ENCODE measurements around the gene PCSK6. TPM values are rescaled to one million over a fixed set of nuclear protein-coding genes. Genes with fewer than 3 reads are reported as not detected.

Gene PCSK6
- total RNA-seq, 1 donor from 2014 or later, result 1.3 TPM

DNA sequence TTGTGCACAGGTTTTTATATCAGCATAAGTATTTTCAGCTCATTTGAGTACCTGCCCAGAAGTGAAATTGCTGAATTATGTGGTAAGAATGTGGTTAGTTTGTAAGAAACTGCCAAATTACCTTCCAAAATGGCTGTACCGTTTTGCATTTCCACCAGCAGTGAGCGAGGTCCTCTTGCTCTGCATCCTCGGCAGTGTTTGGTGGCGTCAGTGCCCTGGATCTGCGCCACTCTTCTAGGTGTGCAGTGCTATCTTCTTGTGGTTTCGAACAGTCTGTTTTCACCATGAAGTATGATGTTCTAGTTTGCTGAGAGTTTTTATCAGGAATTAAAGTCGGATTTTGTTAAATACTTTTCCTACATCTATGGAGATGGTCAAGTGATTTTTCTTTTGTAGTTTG lies 24.8 kb upstream of the PCSK6 start:
- H3K36me3 ChIP-seq (ENCODE audit: insufficient read depth, low read length), result no peaks in the 10 kb centered on the region
- H3K27ac ChIP-seq (ENCODE audit: low read depth, low read length), result no peak overlapping the region
- H2AFZ ChIP-seq (ENCODE audit: low read depth, low read length), result no peak overlapping the region
- no peak for TF ChIP-seq EZH2 (IDR thresholded peaks at IDR 0.05; ENCODE audit: insufficient read depth, low read length)
- TF ChIP-seq, protein P1, sequence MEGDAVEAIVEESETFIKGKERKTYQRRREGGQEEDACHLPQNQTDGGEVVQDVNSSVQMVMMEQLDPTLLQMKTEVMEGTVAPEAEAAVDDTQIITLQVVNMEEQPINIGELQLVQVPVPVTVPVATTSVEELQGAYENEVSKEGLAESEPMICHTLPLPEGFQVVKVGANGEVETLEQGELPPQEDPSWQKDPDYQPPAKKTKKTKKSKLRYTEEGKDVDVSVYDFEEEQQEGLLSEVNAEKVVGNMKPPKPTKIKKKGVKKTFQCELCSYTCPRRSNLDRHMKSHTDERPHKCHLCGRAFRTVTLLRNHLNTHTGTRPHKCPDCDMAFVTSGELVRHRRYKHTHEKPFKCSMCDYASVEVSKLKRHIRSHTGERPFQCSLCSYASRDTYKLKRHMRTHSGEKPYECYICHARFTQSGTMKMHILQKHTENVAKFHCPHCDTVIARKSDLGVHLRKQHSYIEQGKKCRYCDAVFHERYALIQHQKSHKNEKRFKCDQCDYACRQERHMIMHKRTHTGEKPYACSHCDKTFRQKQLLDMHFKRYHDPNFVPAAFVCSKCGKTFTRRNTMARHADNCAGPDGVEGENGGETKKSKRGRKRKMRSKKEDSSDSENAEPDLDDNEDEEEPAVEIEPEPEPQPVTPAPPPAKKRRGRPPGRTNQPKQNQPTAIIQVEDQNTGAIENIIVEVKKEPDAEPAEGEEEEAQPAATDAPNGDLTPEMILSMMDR (IDR thresholded peaks at IDR 0.05; ENCODE audit: insufficient read depth, low read depth, low read length), result no peak
- Mint-ChIP-seq H3K4me3 (ENCODE audit: unreplicated experiment) (no peak overlapping the region), H3K9me3 (ENCODE audit: unreplicated experiment) (peaks cover 18% of the 10 kb centered on the region), H3K4me1 (ENCODE audit: low read depth, unreplicated experiment) (no peaks in the 10 kb centered on the region), H3K27me3 (ENCODE audit: low read depth, unreplicated experiment) (no peaks in the 10 kb centered on the region), H3K27ac (ENCODE audit: unreplicated experiment) (no peak overlapping the region), H3K36me3 (ENCODE audit: low read depth, unreplicated experiment) (no peaks in the 10 kb centered on the region)
- no peaks in the 10 kb centered on the region for H4K20me1 ChIP-seq (ENCODE audit: insufficient read depth, low read length)
- no peak overlapping the region for H3K9ac ChIP-seq (ENCODE audit: low read length)
- H3K9me3 ChIP-seq (ENCODE audit: insufficient read depth, low read depth, low read length), result peaks cover 7% of the 10 kb centered on the region
- H3K4me2 ChIP-seq (ENCODE audit: low read length), result no peak overlapping the region
- H3K79me2 ChIP-seq (ENCODE audit: insufficient read depth, low read length), result no peaks in the 10 kb centered on the region
- DNase-seq (ENCODE audit: low read depth), result no peak
- H3K4me3 ChIP-seq (ENCODE audit: insufficient read depth, low read depth, low read length), result no peak overlapping the region
- H3K4me1 ChIP-seq (ENCODE audit: insufficient read depth, low read length), result no peaks in the 10 kb centered on the region
- no peaks in the 10 kb centered on the region for H3K27me3 ChIP-seq (ENCODE audit: insufficient read depth, low read length)
- FAIRE-seq, result no peak

DNA sequence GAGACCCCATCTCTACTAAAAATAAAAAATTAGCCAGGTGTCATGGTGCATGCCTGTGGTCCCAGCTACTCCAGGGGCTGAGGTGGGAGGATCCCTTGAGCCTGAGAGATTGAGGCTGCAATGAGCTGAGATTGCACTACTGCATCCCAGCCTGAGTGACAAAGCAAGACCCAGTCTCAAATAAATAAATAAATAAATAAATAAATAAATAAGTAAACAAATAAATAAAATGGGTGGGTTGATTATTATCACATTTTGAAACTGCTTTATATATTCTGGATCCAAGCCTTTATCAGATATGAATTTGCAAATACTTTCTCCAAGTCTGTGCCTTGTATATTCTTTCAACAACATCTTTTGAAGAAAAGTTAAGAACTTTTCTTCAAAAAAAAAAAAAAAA lies 22.2 kb upstream of the PCSK6 start:
- Mint-ChIP-seq H3K4me3 (ENCODE audit: unreplicated experiment) (no peak overlapping the region), H3K4me1 (ENCODE audit: low read depth, unreplicated experiment) (no peaks in the 10 kb centered on the region), H3K36me3 (ENCODE audit: low read depth, unreplicated experiment) (no peaks in the 10 kb centered on the region), H3K9me3 (ENCODE audit: unreplicated experiment) (peaks cover 9% of the 10 kb centered on the region), H3K27me3 (ENCODE audit: low read depth, unreplicated experiment) (no peaks in the 10 kb centered on the region), H3K27ac (ENCODE audit: unreplicated experiment) (no peak overlapping the region)
- FAIRE-seq (no peak), DNase-seq (ENCODE audit: low read depth) (no peak)
- Histone ChIP-seq H3K27ac (ENCODE audit: low read depth, low read length) (no peak overlapping the region), H2AFZ (ENCODE audit: low read depth, low read length) (no peak overlapping the region), H3K4me3 (ENCODE audit: insufficient read depth, low read depth, low read length) (no peak overlapping the region), H3K36me3 (ENCODE audit: insufficient read depth, low read length) (no peaks in the 10 kb centered on the region), H3K4me1 (ENCODE audit: insufficient read depth, low read length) (no peaks in the 10 kb centered on the region), H3K79me2 (ENCODE audit: insufficient read depth, low read length) (no peaks in the 10 kb centered on the region), H3K4me2 (ENCODE audit: low read length) (no peak overlapping the region), H3K9ac (ENCODE audit: low read length) (no peak overlapping the region), H3K9me3 (ENCODE audit: insufficient read depth, low read depth, low read length) (peaks cover 3% of the 10 kb centered on the region), H3K27me3 (ENCODE audit: insufficient read depth, low read length) (peaks cover 3% of the 10 kb centered on the region), H4K20me1 (ENCODE audit: insufficient read depth, low read length) (no peaks in the 10 kb centered on the region)
- TF ChIP-seq, protein P1 (IDR thresholded peaks at IDR 0.05; ENCODE audit: insufficient read depth, low read depth, low read length), result no peak
- TF ChIP-seq EZH2 (IDR thresholded peaks at IDR 0.05; ENCODE audit: insufficient read depth, low read length), result no peak

DNA sequence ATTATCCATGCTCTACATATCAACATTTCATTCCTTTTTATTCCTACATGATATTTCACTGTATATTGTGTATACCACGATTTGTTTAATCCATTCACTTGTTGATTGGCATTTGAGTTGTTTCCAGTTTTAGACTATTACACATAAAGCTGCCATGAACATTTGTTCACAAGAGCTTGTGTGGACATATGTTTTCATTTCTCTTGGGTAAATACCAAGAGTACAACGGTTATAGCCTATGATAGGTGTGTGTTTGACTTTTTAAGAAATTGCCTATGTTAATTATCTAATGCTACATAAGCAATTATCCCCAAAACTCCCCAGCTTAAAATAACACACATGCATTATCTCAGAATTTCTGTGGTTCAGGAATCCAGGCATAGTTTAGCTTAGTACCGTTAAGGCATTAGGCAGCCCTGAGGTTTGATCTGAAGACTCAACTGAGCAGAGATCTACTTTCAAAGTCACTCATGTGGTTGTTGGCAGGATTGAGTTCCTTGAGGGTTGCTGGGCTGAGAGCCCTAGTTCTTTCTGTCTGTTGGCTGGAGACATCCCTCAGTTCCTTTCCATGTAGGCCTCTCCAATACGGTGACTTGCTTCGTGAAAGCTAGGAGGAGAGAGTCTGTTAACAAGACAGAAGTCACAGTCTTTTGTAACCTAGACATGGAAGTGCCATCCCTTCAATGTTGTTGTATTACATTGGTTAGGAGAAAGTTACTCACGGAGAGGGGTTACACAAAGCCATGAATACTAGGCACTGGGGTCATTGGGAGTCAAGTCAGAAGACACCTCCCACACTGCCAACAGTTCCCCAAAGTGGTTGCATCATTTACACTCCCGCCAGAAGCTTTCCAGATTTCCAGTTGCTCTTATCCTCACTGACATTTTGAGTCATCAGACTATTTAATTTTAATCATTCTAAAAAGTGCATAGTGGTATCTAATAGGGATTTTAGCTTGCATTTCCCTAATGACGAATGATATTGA lies 21.0 kb upstream of the PCSK6 start:
- peaks cover 3% of the 10 kb centered on the region for H3K9me3 ChIP-seq (ENCODE audit: insufficient read depth, low read depth, low read length)
- DNase-seq (ENCODE audit: low read depth), result no peak

More for the DNA sequence above, 21.0 kb upstream of the PCSK6 start:
- Histone ChIP-seq H3K4me1 (ENCODE audit: insufficient read depth, low read length) (no peaks in the 10 kb centered on the region), H3K4me3 (ENCODE audit: insufficient read depth, low read depth, low read length) (no peak overlapping the region), H2AFZ (ENCODE audit: low read depth, low read length) (no peak overlapping the region), H3K9ac (ENCODE audit: low read length) (no peak overlapping the region), H3K36me3 (ENCODE audit: insufficient read depth, low read length) (no peaks in the 10 kb centered on the region), H4K20me1 (ENCODE audit: insufficient read depth, low read length) (no peaks in the 10 kb centered on the region), H3K27ac (ENCODE audit: low read depth, low read length) (no peak overlapping the region), H3K4me2 (ENCODE audit: low read length) (no peak overlapping the region), H3K79me2 (ENCODE audit: insufficient read depth, low read length) (no peaks in the 10 kb centered on the region), H3K27me3 (ENCODE audit: insufficient read depth, low read length) (peaks cover 3% of the 10 kb centered on the region)
- Mint-ChIP-seq H3K9me3 (ENCODE audit: unreplicated experiment) (peaks cover 3% of the 10 kb centered on the region), H3K4me1 (ENCODE audit: low read depth, unreplicated experiment) (no peaks in the 10 kb centered on the region), H3K36me3 (ENCODE audit: low read depth, unreplicated experiment) (no peaks in the 10 kb centered on the region), H3K27ac (ENCODE audit: unreplicated experiment) (no peak overlapping the region), H3K27me3 (ENCODE audit: low read depth, unreplicated experiment) (no peaks in the 10 kb centered on the region), H3K4me3 (ENCODE audit: unreplicated experiment) (no peak overlapping the region)
- no peak for TF ChIP-seq EZH2 (IDR thresholded peaks at IDR 0.05; ENCODE audit: insufficient read depth, low read length)
- TF ChIP-seq, protein P1 (IDR thresholded peaks at IDR 0.05; ENCODE audit: insufficient read depth, low read depth, low read length), result no peak
- no peak for FAIRE-seq
